GM12865 (cell line): ENCODE results near the gene ZC3H18.

Experiments used
- DNase-seq: peaks from one replicate; pipeline ENCODE4 v3.0.0; 2010; ENCODE audit warnings: low read depth
- H3K4me3 ChIP-seq: 2 replicates; pipeline ENCODE4 v1.5.1; 2011; ENCODE audit warnings: mild to moderate bottlenecking, low read depth, low read length, control low read depth
- CTCF ChIP-seq: IDR thresholded peaks from 2 replicates; pipeline ENCODE4 v1.5.1; 2011; ENCODE audit warnings: low read length, control low read depth, low read depth, inconsistent platforms; ENCODE audit not compliant: insufficient read depth; ENCODE audit errors: missing control alignments

ZC3H18 gene

GRCh38 chr16:88536971-88537751, 33.0 kb upstream of the ZC3H18 start:
- DNase-seq: no peak
- TF ChIP-seq CTCF: no peak
- no peak overlapping the region for H3K4me3 ChIP-seq

- H3K4me3 ChIP-seq: no peak overlapping the region
- no peak for TF ChIP-seq CTCF
- no peak for DNase-seq
Measured at GRCh38 chr16:88537859-88538258, 32.3 kb upstream of the ZC3H18 start.

GRCh38 chr16:88538366-88539060, 31.7 kb upstream of the ZC3H18 start:
- DNase-seq: no peak
- H3K4me3 ChIP-seq: no peak overlapping the region
- TF ChIP-seq CTCF: no peak

GRCh38 chr16:88539261-88539651, 30.9 kb upstream of the ZC3H18 start:
- no peak for DNase-seq
- no peak overlapping the region for H3K4me3 ChIP-seq
- no peak for TF ChIP-seq CTCF

- no peak overlapping the region for H3K4me3 ChIP-seq
- no peak for DNase-seq
- TF ChIP-seq CTCF: no peak
Measured at GRCh38 chr16:88539652-88540345, 30.4 kb upstream of the ZC3H18 start.

GRCh38 chr16:88540346-88540977, 29.7 kb upstream of the ZC3H18 start:
- H3K4me3 ChIP-seq: no peak overlapping the region
- DNase-seq: no peak
- no peak for TF ChIP-seq CTCF
